DND-41 (cell line): Measurements from ENCODE around the gene TBC1D1.

Source experiments
- ATAC-seq: fragments of 200-7000 bp; cut with Tn5 transposase; 3 replicates; pipeline ENCODE4 v1.9.1; 2021; ENCODE audit warnings: low read depth; ENCODE audit not compliant: insufficient read depth
- DNase-seq: peaks from one replicate; pipeline ENCODE4 v3.0.0-alpha.2; 2020
- H2AFZ ChIP-seq: 2 replicates; pipeline ENCODE4 v1.6.0; 2012; ENCODE audit warnings: low read depth, low read length
- H3K27ac ChIP-seq: 2 replicates; pipeline ENCODE4 v1.5.1; 2012; ENCODE audit warnings: low read length, inconsistent platforms
- H3K27me3 ChIP-seq: fragments of 200-600 bp; sonication (generic); 2 replicates; pipeline ENCODE4 v1.6.0; 2012; ENCODE audit warnings: low read length, mild to moderate bottlenecking, inconsistent platforms; ENCODE audit not compliant: insufficient read depth, poor library complexity
- H3K36me3 ChIP-seq: 2 replicates; pipeline ENCODE4 v1.5.1; 2012; ENCODE audit warnings: low read length, inconsistent platforms; ENCODE audit not compliant: insufficient read depth
- H3K4me1 ChIP-seq: 2 replicates; pipeline ENCODE4 v1.5.1; 2012; ENCODE audit warnings: mild to moderate bottlenecking, low read length; ENCODE audit not compliant: insufficient read depth
- H3K4me2 ChIP-seq: 2 replicates; pipeline ENCODE4 v1.6.0; 2012; ENCODE audit warnings: mild to moderate bottlenecking, moderate library complexity, low read length, inconsistent platforms; ENCODE audit not compliant: insufficient read depth
- H3K4me3 ChIP-seq, 2 experiments: fragments of 200-600 bp in 1 of 2; shearing (Covaris generic) in 1 of 2; 2 replicates each; pipeline ENCODE4 v1.5.1; 2012 to 2016; ENCODE audit warnings: inconsistent platforms in 2 of 2, low read length in 2 of 2, mild to moderate bottlenecking in 2 of 2, low read depth in 1 of 2, moderate library complexity in 1 of 2
- H3K79me2 ChIP-seq: 2 replicates; pipeline ENCODE4 v1.6.0; 2012; ENCODE audit warnings: low read length, inconsistent platforms; ENCODE audit not compliant: insufficient read depth
- H3K9ac ChIP-seq: 2 replicates; pipeline ENCODE4 v1.6.0; 2012; ENCODE audit warnings: low read depth, mild to moderate bottlenecking, inconsistent platforms, low read length, moderate library complexity
- H3K9me3 ChIP-seq: 2 replicates; pipeline ENCODE4 v1.5.1; 2012; ENCODE audit warnings: low read length, moderate library complexity, mild to moderate bottlenecking, inconsistent platforms; ENCODE audit not compliant: insufficient read depth, severe bottlenecking
- H4K20me1 ChIP-seq: 2 replicates; pipeline ENCODE4 v1.6.0; 2012; ENCODE audit warnings: low read length; ENCODE audit not compliant: insufficient read depth
- CTCF ChIP-seq: IDR thresholded peaks from 2 replicates; pipeline ENCODE4 v1.5.1; 2012; ENCODE audit warnings: borderline replicate concordance, low read length, moderate library complexity, mild to moderate bottlenecking; ENCODE audit not compliant: poor library complexity, severe bottlenecking; ENCODE audit errors: extremely low read depth
- EZH2 ChIP-seq: IDR thresholded peaks from 3 replicates; pipeline ENCODE4 v1.6.1; 2012; ENCODE audit warnings: borderline replicate concordance, low read depth, mild to moderate bottlenecking, moderate library complexity, low read length, inconsistent platforms; ENCODE audit not compliant: severe bottlenecking

Gene TBC1D1

GRCh38 chr4:38011511-38012162, 120.8 kb downstream of the TBC1D1 start:
- Histone ChIP-seq H4K20me1 (peaks cover 25% of the 10 kb centered on the region), H3K36me3 (peaks cover 22% of the 10 kb centered on the region), H3K4me1 (no peaks in the 10 kb centered on the region), H3K79me2 (peaks cover 39% of the 10 kb centered on the region), H3K27ac (no peak overlapping the region), H3K4me2 (no peak overlapping the region), H3K4me3 (no peak overlapping the region), H2AFZ (no peak overlapping the region), H3K9me3 (no peaks in the 10 kb centered on the region), H3K27me3 (no peaks in the 10 kb centered on the region), H3K9ac (no peak overlapping the region)
- ATAC-seq, result no peak
- DNase-seq, result no peak
- TF ChIP-seq CTCF, result no peak
- no peak for TF ChIP-seq EZH2

GRCh38 chr4:38013461-38014366, 122.8 kb downstream of the TBC1D1 start:
- H3K27ac ChIP-seq, result no peak overlapping the region
- no peak overlapping the region for H2AFZ ChIP-seq
- ATAC-seq (no peak), DNase-seq (no peak)
- H3K4me1 ChIP-seq, result no peaks in the 10 kb centered on the region
- H3K9ac ChIP-seq, result no peak overlapping the region
- no peak overlapping the region for H3K4me2 ChIP-seq
- peaks cover 13% of the 10 kb centered on the region; the same call in 1 of the 2 replicates for H4K20me1 ChIP-seq
- peaks cover 33% of the 10 kb centered on the region for H3K36me3 ChIP-seq
- TF ChIP-seq EZH2 (no peak), CTCF (no peak)
- H3K27me3 ChIP-seq, result no peaks in the 10 kb centered on the region
- peaks cover 23% of the 10 kb centered on the region; the same call in 1 of the 2 replicates for H3K79me2 ChIP-seq
- H3K9me3 ChIP-seq, result no peaks in the 10 kb centered on the region
- no peak overlapping the region for H3K4me3 ChIP-seq

GRCh38 chr4:38014421-38014852, 123.6 kb downstream of the TBC1D1 start:
- peaks cover 19% of the 10 kb centered on the region; the same call in 1 of the 2 replicates for H3K79me2 ChIP-seq
- no peak overlapping the region for H3K4me3 ChIP-seq
- TF ChIP-seq CTCF (no peak), EZH2 (no peak)
- no peaks in the 10 kb centered on the region for H3K9me3 ChIP-seq
- H3K4me1 ChIP-seq, result no peaks in the 10 kb centered on the region
- H4K20me1 ChIP-seq, result peaks cover 10% of the 10 kb centered on the region; the same call in 1 of the 2 replicates
- H3K9ac ChIP-seq, result no peak overlapping the region
- H3K4me2 ChIP-seq, result no peak overlapping the region
- ATAC-seq (no peak), DNase-seq (no peak)
- H3K36me3 ChIP-seq, result peaks cover 33% of the 10 kb centered on the region
- no peak overlapping the region for H3K27ac ChIP-seq
- H3K27me3 ChIP-seq, result no peaks in the 10 kb centered on the region
- H2AFZ ChIP-seq, result no peak overlapping the region
